Kidney (tissue), 14 donors: Measurements from ENCODE around the gene CD74. TPM values are rescaled to one million over a fixed set of nuclear protein-coding genes. Genes with fewer than 3 reads are reported as not detected.

Experiments
- DNase-seq, 5 donors: peaks; one replicate each; pipeline ENCODE4 v3.0.0-alpha.2; 2013 to 2020
- FAIRE-seq: peaks from 2 replicates; lab custom pipeline; 2012; peaks lifted over from hg19 to GRCh38; lab: Jason Lieb, UNC
- H3K27ac ChIP-seq, 2 donors: one replicate each; pipeline ENCODE4 v1.7.0; 2013; ENCODE audit warnings: low read depth in 2 of 2, low read length in 2 of 2, inconsistent platforms in 1 of 2
- H3K27me3 ChIP-seq: one replicate; pipeline ENCODE4 v1.7.1; 2013; ENCODE audit warnings: low read length, inconsistent platforms; ENCODE audit not compliant: control insufficient read depth, insufficient read depth
- H3K36me3 ChIP-seq, 3 donors: one replicate each; pipeline versions ENCODE4 v1.7.0 to v1.7.1; 2013; ENCODE audit warnings: low read length in 3 of 3, control low read depth in 1 of 3, inconsistent platforms in 1 of 3; ENCODE audit not compliant: insufficient read depth in 3 of 3, control insufficient read depth in 2 of 3
- H3K4me1 ChIP-seq, 3 donors: one replicate each; pipeline versions ENCODE4 v1.7.0 to v1.7.1; 2013; ENCODE audit warnings: low read length in 3 of 3, inconsistent platforms in 1 of 3, low read depth in 1 of 3; ENCODE audit not compliant: control insufficient read depth in 2 of 3, insufficient read depth in 2 of 3
- H3K4me3 ChIP-seq, 3 donors: one replicate each; pipeline versions ENCODE4 v1.7.0 to v1.8.1; 2013; ENCODE audit warnings: low read length in 3 of 3, control low read depth in 1 of 3, inconsistent platforms in 1 of 3
- H3K9ac ChIP-seq, 3 donors: one replicate each; pipeline versions ENCODE4 v1.7.0 to v1.7.1; 2013; ENCODE audit warnings: low read length in 3 of 3, control low read depth in 1 of 3, inconsistent platforms in 1 of 3
- H3K9me3 ChIP-seq, 3 donors: one replicate each; pipeline versions ENCODE4 v1.7.0 to v1.7.1; 2013; ENCODE audit warnings: low read length in 3 of 3, control low read depth in 1 of 3, inconsistent platforms in 1 of 3; ENCODE audit not compliant: control insufficient read depth in 2 of 3, insufficient read depth in 1 of 3
- intact Hi-C: fragments of 100-400 bp; cut with DNase I; formaldehyde crosslinking; loops from one replicate; pipeline ENCODE4 v1.11.1; 2022
- polyA plus RNA-seq: library from polyadenylated mRNA; stranded (reverse); fragments of 350-450 nt; fragmentation: Illumina TruSeq; extraction: RNeasy Lipid Tissue Mini Kit (QIAGEN cat#74804); gene quantifications from one replicate; pipeline ENCODE4 v1.2.3, GENCODE V29; 2014; ENCODE audit warnings: low read depth, low replicate concordance; ENCODE audit not compliant: insufficient read depth
- total RNA-seq: library from RNA; stranded (reverse); fragmentation: NEBNext Ultra II Directional; extraction: Animal tissue kit (Norgen Biotek cat#: 25700); gene quantifications from one replicate; pipeline ENCODE4 v1.2.1, GENCODE V29; 2021
- TF ChIP-seq, protein P1 (sequence below): IDR thresholded peaks from 3 replicates; pipeline ENCODE4 v1.5.1; 2012; ENCODE audit warnings: mild to moderate bottlenecking, moderate library complexity, borderline replicate concordance; ENCODE audit not compliant: insufficient read depth; ENCODE audit errors: extremely low read depth
- donor health status: control.
- donor health status: control.
- donor health status: control.
- donor health status: control.
- donor health status: control.
- donor health status: DM: yes; HTN: yes; CAD: no.
- donor health status: Normal renal cell carcinoma (clear cell type).

The CD74 gene
- total and polyA plus RNA-seq, 2 donors from 2014 or later: 1,887 to 2,003 TPM

DNA sequence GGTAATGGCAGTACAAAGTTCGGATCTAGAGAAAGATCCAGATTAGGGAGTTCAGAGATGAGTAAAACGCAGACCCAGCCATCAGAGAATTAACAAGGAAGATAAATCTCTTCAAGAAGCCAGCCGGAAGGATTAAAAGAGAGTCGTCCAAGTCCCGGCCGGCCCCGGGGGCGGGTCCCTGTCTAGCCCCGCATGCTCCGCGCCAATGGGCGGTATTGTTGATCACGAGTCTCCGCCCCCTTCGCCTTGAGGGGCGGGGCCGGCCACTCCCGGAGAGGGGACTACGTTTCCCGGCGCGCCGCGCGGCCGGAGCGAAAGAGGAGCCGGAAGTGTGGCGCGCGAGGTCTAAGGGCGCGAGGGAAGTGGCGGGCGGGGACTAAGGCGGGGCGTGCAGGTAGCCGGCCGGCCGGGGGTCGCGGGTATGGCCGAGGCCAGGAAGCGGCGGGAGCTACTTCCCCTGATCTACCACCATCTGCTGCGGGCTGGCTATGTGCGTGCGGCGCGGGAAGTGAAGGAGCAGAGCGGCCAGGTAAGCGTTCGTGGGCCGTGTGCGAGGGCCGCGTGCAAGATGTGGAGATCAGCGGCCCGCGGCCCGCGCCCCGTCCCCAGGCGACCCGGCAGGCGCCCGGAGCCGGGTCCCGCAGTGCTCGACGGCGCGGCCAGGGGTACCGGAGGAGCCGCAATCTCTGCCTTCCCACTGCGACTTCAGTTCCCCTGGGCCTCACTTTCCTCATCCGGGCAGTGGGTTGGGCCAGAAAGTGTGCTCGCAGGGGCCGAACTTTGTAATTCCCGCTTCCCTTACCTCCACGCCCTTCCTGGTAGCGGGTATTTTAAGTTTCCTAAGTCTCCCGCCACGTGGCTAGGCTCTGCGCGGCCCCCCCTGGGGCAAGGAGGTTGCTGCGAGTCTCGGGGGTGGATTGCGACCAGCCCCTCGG lies 55.1 kb downstream of the CD74 start, which contains the start of gene TCOF1:
TCOF1 (plus strand) TSS at position 372 of the 935 bp plus-strand sequence; CDS start at position 422, 50 bp downstream.
- intact Hi-C loops: no loop called here
- Histone ChIP-seq H3K27ac (peak within 1 kb of the TSS; percentile 23 to 73), H3K36me3 (peaks cover 5 to 15% (median 10%) of the 10 kb centered on the region in 3 donors)

DNA sequence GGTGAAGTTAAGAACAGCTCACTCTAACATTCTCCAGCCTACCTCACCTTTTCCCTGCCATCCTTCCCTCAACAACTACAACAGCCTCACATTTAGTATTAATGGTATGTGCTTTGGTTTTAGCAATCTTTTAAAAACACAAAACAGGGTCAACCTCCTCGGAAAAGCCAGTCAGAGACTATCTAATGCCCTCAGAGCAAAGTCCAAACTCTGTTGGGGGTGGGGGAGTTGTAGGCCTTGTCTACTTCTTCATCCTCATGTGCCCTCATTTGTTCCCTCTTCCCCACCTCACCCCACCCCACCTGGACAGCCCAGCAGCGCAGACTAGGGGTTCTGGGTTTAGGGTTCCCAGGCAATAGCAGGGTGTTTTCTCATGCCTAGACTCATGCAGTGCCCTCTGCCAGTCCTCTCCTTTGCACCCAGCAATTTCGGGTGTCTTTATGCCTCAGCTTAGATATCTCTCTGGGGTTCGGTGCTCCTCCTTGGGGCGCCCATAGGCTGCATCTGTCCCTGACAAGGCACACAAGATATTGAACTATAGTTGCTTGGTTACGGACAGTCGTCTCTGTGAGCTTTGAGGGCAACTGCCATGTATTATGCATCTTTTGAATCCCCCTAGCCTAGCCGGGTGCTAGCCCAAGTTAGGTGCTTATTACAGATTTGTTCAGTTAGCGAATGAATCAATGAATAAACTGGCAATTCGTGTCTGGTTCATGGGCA lies 56.0 kb downstream of the CD74 start:
- Histone ChIP-seq H3K27me3 (no peaks in the 10 kb centered on the region), H3K9ac (peak overlapping the region in 1 of 3 donors; percentile 19), H3K36me3 (peaks cover 3 to 9% (median 7%) of the 10 kb centered on the region in 3 donors), H3K9me3 (no peaks in the 10 kb centered on the region), H3K4me1 (peaks cover 0 to 15% (median 13%) of the 10 kb centered on the region in 3 donors), H3K27ac (peak overlapping the region; percentile 23 to 73), H3K4me3 (peak overlapping the region; percentile 50 to 85 (median 74))
- intact Hi-C loops: no loop called here
- TF ChIP-seq, protein P1, sequence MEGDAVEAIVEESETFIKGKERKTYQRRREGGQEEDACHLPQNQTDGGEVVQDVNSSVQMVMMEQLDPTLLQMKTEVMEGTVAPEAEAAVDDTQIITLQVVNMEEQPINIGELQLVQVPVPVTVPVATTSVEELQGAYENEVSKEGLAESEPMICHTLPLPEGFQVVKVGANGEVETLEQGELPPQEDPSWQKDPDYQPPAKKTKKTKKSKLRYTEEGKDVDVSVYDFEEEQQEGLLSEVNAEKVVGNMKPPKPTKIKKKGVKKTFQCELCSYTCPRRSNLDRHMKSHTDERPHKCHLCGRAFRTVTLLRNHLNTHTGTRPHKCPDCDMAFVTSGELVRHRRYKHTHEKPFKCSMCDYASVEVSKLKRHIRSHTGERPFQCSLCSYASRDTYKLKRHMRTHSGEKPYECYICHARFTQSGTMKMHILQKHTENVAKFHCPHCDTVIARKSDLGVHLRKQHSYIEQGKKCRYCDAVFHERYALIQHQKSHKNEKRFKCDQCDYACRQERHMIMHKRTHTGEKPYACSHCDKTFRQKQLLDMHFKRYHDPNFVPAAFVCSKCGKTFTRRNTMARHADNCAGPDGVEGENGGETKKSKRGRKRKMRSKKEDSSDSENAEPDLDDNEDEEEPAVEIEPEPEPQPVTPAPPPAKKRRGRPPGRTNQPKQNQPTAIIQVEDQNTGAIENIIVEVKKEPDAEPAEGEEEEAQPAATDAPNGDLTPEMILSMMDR: no peak
- no peak for FAIRE-seq
- DNase-seq: peak in 3 of 5 donors; percentile 20 to 61 (median 37)

More for the DNA sequence above, 55.1 kb downstream of the CD74 start, which contains the start of gene TCOF1:
- Histone ChIP-seq H3K27me3 (no peaks in the 10 kb centered on the region), H3K4me1 (peaks cover 0 to 13% (median 12%) of the 10 kb centered on the region in 3 donors), H3K9me3 (no peaks in the 10 kb centered on the region), H3K9ac (peak within 1 kb of the TSS; percentile 35 to 75 (median 67)), H3K4me3 (peak within 1 kb of the TSS; percentile 62 to 85 (median 74))
- peak; percentile 97 to 99 (median 98) for DNase-seq
- peak; percentile 85 for FAIRE-seq
- TF ChIP-seq, protein P1: no peak

DNA sequence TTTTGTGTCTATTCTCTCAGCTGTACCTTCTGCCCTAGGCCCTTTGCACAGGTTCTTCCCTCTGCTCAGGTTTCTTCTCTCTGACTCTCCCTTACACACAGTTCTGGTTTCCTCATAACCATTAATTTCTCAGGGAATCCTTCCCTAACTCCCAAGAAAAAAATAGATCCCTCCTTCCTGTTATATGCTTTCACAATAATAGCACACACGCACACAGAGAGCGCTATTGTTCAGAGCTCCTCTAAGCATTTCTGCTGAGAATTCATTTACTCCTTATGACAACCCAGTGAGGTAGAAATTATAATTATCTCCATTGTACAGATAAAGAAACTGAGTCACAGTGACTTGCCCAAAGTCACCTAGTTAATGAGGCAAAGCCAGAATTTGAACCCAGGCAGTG lies 56.9 kb downstream of the CD74 start:
- Histone ChIP-seq H3K4me1 (peaks cover 0 to 20% (median 20%) of the 10 kb centered on the region in 3 donors), H3K36me3 (no peaks in the 10 kb centered on the region), H3K4me3 (peak overlapping the region in 2 of 3 donors; percentile 5 to 74), H3K9ac (no peak overlapping the region), H3K9me3 (no peaks in the 10 kb centered on the region), H3K27me3 (no peaks in the 10 kb centered on the region), H3K27ac (peak overlapping the region in 1 of 2 donors; percentile 23)
- DNase-seq (no peak), FAIRE-seq (no peak)
- TF ChIP-seq, protein P1: no peak
- intact Hi-C loops: no loop called here
